ENCODE data around the gene PTRH2.

- TF ChIP-seq HDGF (IDR thresholded peaks at IDR 0.05; ENCODE audit: borderline replicate concordance) (no peak), NFRKB (IDR thresholded peaks at IDR 0.05) (no peak), FOXM1 (IDR thresholded peaks at IDR 0.05; ENCODE audit: borderline replicate concordance) (no peak), TARDBP (IDR thresholded peaks at IDR 0.05) (no peak), BHLHE40 (IDR thresholded peaks at IDR 0.05; ENCODE audit: borderline replicate concordance) (no peak), FOXK2 (IDR thresholded peaks at IDR 0.05) (no peak), ELF4 (IDR thresholded peaks at IDR 0.05) (no peak), PKNOX1 (IDR thresholded peaks at IDR 0.05) (no peak), SUZ12 (IDR thresholded peaks at IDR 0.05) (no peak), CTBP1 (IDR thresholded peaks at IDR 0.05; ENCODE audit: borderline replicate concordance) (no peak), SP1 (IDR thresholded peaks at IDR 0.05) (no peak), FOXA1 (IDR thresholded peaks at IDR 0.05) (no peak), ARNT (IDR thresholded peaks at IDR 0.05) (no peak)
These were observed 10.4 kb downstream of the PTRH2 start for GRCh38 chr17:59696682-59697277.
